HG03097 (cell line): ENCODE results near the gene EFL1.

ENCODE experiments used
- ATAC-seq: cut with Tn5 transposase; IDR thresholded peaks from one replicate; pipeline ENCODE4 v1.9.1; 2021; ENCODE audit not compliant: unreplicated experiment, low FRiP score

Gene EFL1

GRCh38 chr15:82093325-82093724, 169.2 kb downstream of the EFL1 start:
- no peak for ATAC-seq

GRCh38 chr15:82091636-82092140, 170.8 kb downstream of the EFL1 start:
- ATAC-seq, result no peak

- ATAC-seq, result no peak
These were observed 176.1 kb downstream of the EFL1 start for GRCh38 chr15:82086243-82086995.

- ATAC-seq, result no peak
These were observed 180.4 kb downstream of the EFL1 start for GRCh38 chr15:82081914-82082762.

GRCh38 chr15:82080774-82081173, 181.8 kb downstream of the EFL1 start:
- no peak for ATAC-seq
